K562 (cell line): ENCODE data around the gene ADCY1. TPM values are rescaled to one million over a fixed set of nuclear protein-coding genes. Genes with fewer than 3 reads are reported as not detected.

ENCODE experiments used
- ATAC-seq: fragments of 200-7000 bp; cut with Tn5 transposase; 3 replicates; pipeline ENCODE4 v1.9.1; 2020; ENCODE audit warnings: moderate library complexity
- BruUV-seq: library from RNA; stranded (reverse); fragments of 400-500 nt; replicated peaks from 2 replicates; lab custom pipeline; 2021; lab: Mats Ljungman, UMichigan
- CTCF ChIA-PET: fragments of 300-600 bp; formaldehyde crosslinking; extraction: SDS; loops from one replicate; lab custom pipeline; 2021; ENCODE audit warnings: low intra/inter-chr PET ratio; lab: Yijun Ruan, JAX
- POLR2A ChIA-PET: fragments of 300-600, 350-650 bp; sonication (Branson Sonifier 250); formaldehyde crosslinking; extraction: SDS; loops from one replicate; lab custom pipeline; 2021; ENCODE audit warnings: antibody characterized with exemption, inconsistent platforms; lab: Yijun Ruan, JAX
- DNase-seq, 4 experiments: peaks; one replicate each; pipeline versions ENCODE4 v3.0.0 to v3.0.0-alpha.2; 2011 to 2018; ENCODE audit warnings: low spot score in 3 of 4, mixed read lengths in 3 of 4; ENCODE audit errors: extremely low read depth in 1 of 4
- FAIRE-seq: peaks from 2 replicates; lab custom pipeline; 2011; peaks lifted over from hg19 to GRCh38; lab: Jason Lieb, UNC
- H2AFZ ChIP-seq: 2 replicates; pipeline ENCODE4 v1.6.0; 2011; ENCODE audit warnings: low read depth, low read length, control low read depth, inconsistent platforms
- H3K27ac ChIP-seq: fragments of 200-600 bp; 3 replicates; pipeline ENCODE4 v1.8.0; 2011; ENCODE audit warnings: low read depth, mild to moderate bottlenecking, control low read depth, inconsistent platforms, low read length, moderate library complexity, mixed read lengths; ENCODE audit errors: extremely low read depth
- H3K27me3 ChIP-seq, 2 experiments: fragments of 300-600 bp in 1 of 2; 2 replicates in 1 of 2; 3 replicates in 1 of 2; pipeline versions ENCODE4 v1.6.0 to v1.8.0; 2011; ENCODE audit warnings: inconsistent platforms in 2 of 2, low read length in 2 of 2, mild to moderate bottlenecking in 1 of 2, mixed read lengths in 1 of 2, moderate library complexity in 1 of 2; ENCODE audit not compliant: control insufficient read depth in 2 of 2, insufficient read depth in 2 of 2
- H3K36me3 ChIP-seq: fragments of 300-600 bp; 3 replicates; pipeline ENCODE4 v1.8.0; 2011; ENCODE audit warnings: mild to moderate bottlenecking, low read length, inconsistent platforms; ENCODE audit not compliant: control insufficient read depth, insufficient read depth
- H3K4me1 ChIP-seq, 2 experiments: fragments of 200-600 bp in 1 of 2; replicated peaks in 1 of 2; 2 replicates in 1 of 2; 3 replicates in 1 of 2; pipeline versions ENCODE4 v1.5.1 to v1.8.0; 2011; ENCODE audit warnings: inconsistent platforms in 2 of 2, low read length in 2 of 2, mild to moderate bottlenecking in 1 of 2, mixed read lengths in 1 of 2, moderate library complexity in 1 of 2; ENCODE audit not compliant: control insufficient read depth in 2 of 2, insufficient read depth in 2 of 2
- H3K4me2 ChIP-seq: 2 replicates; pipeline ENCODE4 v1.6.1; 2011; ENCODE audit warnings: low read length, control low read depth, inconsistent platforms, mixed read lengths; ENCODE audit not compliant: insufficient read depth
- H3K4me3 ChIP-seq: fragments of 200-600 bp; sonication (generic), shearing (Covaris generic); 2 replicates; pipeline ENCODE4 v1.5.1; 2016; ENCODE audit warnings: control low read depth, inconsistent platforms
- H3K79me2 ChIP-seq: fragments of 200-600 bp; 3 replicates; pipeline ENCODE4 v1.8.0; 2011; ENCODE audit warnings: low read length, inconsistent platforms; ENCODE audit not compliant: control insufficient read depth, insufficient read depth
- H3K9ac ChIP-seq, 2 experiments: 2 replicates each; pipeline versions ENCODE4 v1.6.0 to v1.6.1; 2011; ENCODE audit warnings: low read depth in 2 of 2, low read length in 2 of 2, control low read depth in 1 of 2, inconsistent platforms in 1 of 2, mild to moderate bottlenecking in 1 of 2, mixed read lengths in 1 of 2; ENCODE audit not compliant: insufficient read depth in 1 of 2
- H3K9me1 ChIP-seq: one replicate; pipeline ENCODE4 v1.6.0; 2011; ENCODE audit warnings: inconsistent platforms, mild to moderate bottlenecking, low read length, moderate library complexity; ENCODE audit not compliant: control insufficient read depth, insufficient read depth
- H3K9me3 ChIP-seq: replicated peaks from 2 replicates; pipeline ENCODE4 v1.5.1; 2011; ENCODE audit warnings: low read depth, low read length, inconsistent platforms; ENCODE audit not compliant: control insufficient read depth, insufficient read depth
- H4K20me1 ChIP-seq: replicated peaks from 2 replicates; pipeline ENCODE4 v1.6.1; 2011; ENCODE audit warnings: low read length, inconsistent platforms, mixed read lengths; ENCODE audit not compliant: control insufficient read depth, insufficient read depth
- CBFB ChIP-seq: sonication (generic); formaldehyde crosslinking; IDR thresholded peaks from 2 replicates; pipeline ENCODE4 v1.4.0; 2020; ENCODE audit warnings: mild to moderate bottlenecking, missing genetic modification reagents
- NR2C2 ChIP-seq, 2 experiments: fragments of 200-800 bp in 1 of 2; sonication (Bioruptor generic) in 1 of 2; sonication (generic) in 1 of 2; formaldehyde crosslinking in 1 of 2; IDR thresholded peaks; 2 replicates each; pipeline versions ENCODE4 v1.6.1 to v1.8.0; 2016 to 2022; ENCODE audit warnings: mild to moderate bottlenecking in 1 of 2, missing compliant biosample characterization in 1 of 2, missing genetic modification characterization in 1 of 2, missing genetic modification reagents in 1 of 2
- RUNX1 ChIP-seq: sonication (generic); IDR thresholded peaks from 2 replicates; pipeline ENCODE4 v1.6.1; 2016; ENCODE audit warnings: antibody characterized with exemption, low read depth
- SRSF1 ChIP-seq: fragments of 200-400 bp; formaldehyde crosslinking; IDR thresholded peaks from 2 replicates; pipeline ENCODE4 v1.6.1; 2017; ENCODE audit warnings: mild to moderate bottlenecking, low read depth, low read length, moderate library complexity
- ZZZ3 ChIP-seq: fragments of 450-650 bp; IDR thresholded peaks from 2 replicates; pipeline ENCODE4 v1.6.1; 2016; ENCODE audit warnings: antibody characterized with exemption, mild to moderate bottlenecking, moderate library complexity
- WGBS: fragments of 100-300 bp; shearing (Covaris generic); methylation state at CpG from one replicate; pipeline ENCODE4 v1.1.6; 2016; ENCODE audit warnings: low coverage, mixed read lengths; ENCODE audit not compliant: insufficient coverage; ENCODE audit errors: missing lambda C conversion rate; 5-methylcytosine and 5-hydroxymethylcytosine counted together
- in situ Hi-C: fragments of 300-500 bp; cut with MboI; formaldehyde crosslinking; loops from 4 replicates; pipeline ENCODE4 v1.15.0; 2018; ENCODE audit warnings: inconsistent platforms, mixed read lengths
- intact Hi-C: fragments of 100-400 bp; cut with micrococcal nuclease; formaldehyde crosslinking; loops from 2 replicates; pipeline ENCODE4 v1.14.2; 2022
- polyA plus RNA-seq, 8 experiments: library from polyadenylated mRNA; depleted of rRNA in 4 of 8; stranded (reverse) in 5 of 8; unstranded in 3 of 8; fragments of >200 nt; fragmentation: Nextera tagmentation in 2 of 8; fragmentation: Illumina TruSeq in 1 of 8; extraction: Ambion mirVana in 2 of 8; extraction: Trizol in 1 of 8; gene quantifications; 2 replicates each; pipeline versions ENCODE4 v1.2.1 to v1.2.3, GENCODE V29; 2011 to 2014; ENCODE audit warnings: inconsistent platforms in 1 of 8, missing spikeins in 1 of 8
- total RNA-seq, 7 experiments: library from RNA; depleted of rRNA in 6 of 7; stranded (reverse); fragments of >200 nt in 6 of 7; fragmentation: Illumina TruSeq in 2 of 7; extraction: Trizol in 2 of 7; gene quantifications; 2 replicates each; pipeline versions ENCODE4 v1.2.1 to v1.2.3, GENCODE V29; 2011 to 2021; ENCODE audit warnings: low replicate concordance in 1 of 7
- TF ChIP-seq, protein P1 (sequence below): fragments of 450-650 bp; IDR thresholded peaks from 2 replicates; pipeline ENCODE4 v1.6.1; 2017; ENCODE audit warnings: mild to moderate bottlenecking, moderate library complexity
- TF ChIP-seq, protein P2 (sequence below): IDR thresholded peaks from 3 replicates; pipeline ENCODE4 v1.6.1; 2011; ENCODE audit warnings: borderline replicate concordance, mild to moderate bottlenecking, moderate library complexity; ENCODE audit not compliant: insufficient read length; ENCODE audit errors: extremely low read depth

The ADCY1 gene
- total and polyA plus RNA-seq, 9 of the 15 experiments (the other 6 are each of a cell fraction or from before 2014, with no cell fraction given), result under 0.01 to 0.18 (median 0.10) TPM; not detected in 4

- under 1% methylated on average over 5 of the region's 5 CpGs for WGBS
- Histone ChIP-seq H3K27ac (no peak overlapping the region), H3K4me1 (no peaks in the 10 kb centered on the region; a peak in 1 of 5 replicates), H3K36me3 (no peaks in the 10 kb centered on the region), H3K9me1 (no peaks in the 10 kb centered on the region), H3K27me3 (peaks cover 4 to 36% of the 10 kb centered on the region in 2 experiments; a peak in 3 of 5 replicates), H3K9ac (no peak overlapping the region), H2AFZ (no peak overlapping the region), H3K79me2 (no peaks in the 10 kb centered on the region), H3K4me2 (no peak overlapping the region), H3K9me3 (no peaks in the 10 kb centered on the region), H4K20me1 (no peaks in the 10 kb centered on the region), H3K4me3 (no peak overlapping the region)
- intact Hi-C loops (no loop called here), in situ Hi-C loops (no loop called here)
- CTCF ChIA-PET, result no interaction called here
- BruUV-seq, result no TSS peak
- FAIRE-seq, result no peak
- TF ChIP-seq NR2C2 (CRISPR knock-in tag; IDR thresholded peaks at IDR 0.05), result no peak
- no peak for TF ChIP-seq NR2C2 (tag; IDR thresholded peaks at IDR 0.05)
- no peak for TF ChIP-seq ZZZ3
- TF ChIP-seq, protein P1, sequence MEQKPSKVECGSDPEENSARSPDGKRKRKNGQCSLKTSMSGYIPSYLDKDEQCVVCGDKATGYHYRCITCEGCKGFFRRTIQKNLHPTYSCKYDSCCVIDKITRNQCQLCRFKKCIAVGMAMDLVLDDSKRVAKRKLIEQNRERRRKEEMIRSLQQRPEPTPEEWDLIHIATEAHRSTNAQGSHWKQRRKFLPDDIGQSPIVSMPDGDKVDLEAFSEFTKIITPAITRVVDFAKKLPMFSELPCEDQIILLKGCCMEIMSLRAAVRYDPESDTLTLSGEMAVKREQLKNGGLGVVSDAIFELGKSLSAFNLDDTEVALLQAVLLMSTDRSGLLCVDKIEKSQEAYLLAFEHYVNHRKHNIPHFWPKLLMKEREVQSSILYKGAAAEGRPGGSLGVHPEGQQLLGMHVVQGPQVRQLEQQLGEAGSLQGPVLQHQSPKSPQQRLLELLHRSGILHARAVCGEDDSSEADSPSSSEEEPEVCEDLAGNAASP, result no peak
- TF ChIP-seq CBFB (CRISPR knock-in tag), result no peak
- TF ChIP-seq SRSF1, result no peak
- TF ChIP-seq, protein P2, sequence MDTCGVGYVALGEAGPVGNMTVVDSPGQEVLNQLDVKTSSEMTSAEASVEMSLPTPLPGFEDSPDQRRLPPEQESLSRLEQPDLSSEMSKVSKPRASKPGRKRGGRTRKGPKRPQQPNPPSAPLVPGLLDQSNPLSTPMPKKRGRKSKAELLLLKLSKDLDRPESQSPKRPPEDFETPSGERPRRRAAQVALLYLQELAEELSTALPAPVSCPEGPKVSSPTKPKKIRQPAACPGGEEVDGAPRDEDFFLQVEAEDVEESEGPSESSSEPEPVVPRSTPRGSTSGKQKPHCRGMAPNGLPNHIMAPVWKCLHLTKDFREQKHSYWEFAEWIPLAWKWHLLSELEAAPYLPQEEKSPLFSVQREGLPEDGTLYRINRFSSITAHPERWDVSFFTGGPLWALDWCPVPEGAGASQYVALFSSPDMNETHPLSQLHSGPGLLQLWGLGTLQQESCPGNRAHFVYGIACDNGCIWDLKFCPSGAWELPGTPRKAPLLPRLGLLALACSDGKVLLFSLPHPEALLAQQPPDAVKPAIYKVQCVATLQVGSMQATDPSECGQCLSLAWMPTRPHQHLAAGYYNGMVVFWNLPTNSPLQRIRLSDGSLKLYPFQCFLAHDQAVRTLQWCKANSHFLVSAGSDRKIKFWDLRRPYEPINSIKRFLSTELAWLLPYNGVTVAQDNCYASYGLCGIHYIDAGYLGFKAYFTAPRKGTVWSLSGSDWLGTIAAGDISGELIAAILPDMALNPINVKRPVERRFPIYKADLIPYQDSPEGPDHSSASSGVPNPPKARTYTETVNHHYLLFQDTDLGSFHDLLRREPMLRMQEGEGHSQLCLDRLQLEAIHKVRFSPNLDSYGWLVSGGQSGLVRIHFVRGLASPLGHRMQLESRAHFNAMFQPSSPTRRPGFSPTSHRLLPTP, result no peak
- no peak for TF ChIP-seq RUNX1
- POLR2A ChIA-PET, result no interaction called here
- no peak for ATAC-seq
- DNase-seq, result no peak
These were observed 121.3 kb downstream of the ADCY1 start for GRCh38 chr7:45695249-45695995.
